AG09309 (cell line): Measurements from ENCODE around the gene POLR3B.
"Not testable (repeated sequence)": the region's sequence is repeated elsewhere in the genome, so short reads cannot be mapped to it uniquely, and the experiment has no call there.

Experiments used
- DNase-seq: peaks from one replicate; pipeline ENCODE4 v3.0.0-alpha.2; 2010; ENCODE audit warnings: low read depth
- H3K4me3 ChIP-seq: 2 replicates; pipeline ENCODE4 v1.5.1; 2011; ENCODE audit warnings: mild to moderate bottlenecking, low read depth, low read length, moderate library complexity; ENCODE audit not compliant: control insufficient read depth
- CTCF ChIP-seq: IDR thresholded peaks from 2 replicates; pipeline ENCODE4 v1.5.1; 2011; ENCODE audit warnings: mild to moderate bottlenecking, low read depth, low read length, inconsistent platforms; ENCODE audit not compliant: insufficient read depth, control insufficient read depth; ENCODE audit errors: missing control alignments

POLR3B gene

GRCh38 chr12:106378788-106379187 lies 21.2 kb downstream of the POLR3B start:
- no peak overlapping the region for H3K4me3 ChIP-seq
- TF ChIP-seq CTCF = no peak
- DNase-seq = no peak

GRCh38 chr12:106380954-106381353 lies 23.4 kb downstream of the POLR3B start:
- no peak for DNase-seq
- TF ChIP-seq CTCF = no peak
- H3K4me3 ChIP-seq = no peak overlapping the region

DNA sequence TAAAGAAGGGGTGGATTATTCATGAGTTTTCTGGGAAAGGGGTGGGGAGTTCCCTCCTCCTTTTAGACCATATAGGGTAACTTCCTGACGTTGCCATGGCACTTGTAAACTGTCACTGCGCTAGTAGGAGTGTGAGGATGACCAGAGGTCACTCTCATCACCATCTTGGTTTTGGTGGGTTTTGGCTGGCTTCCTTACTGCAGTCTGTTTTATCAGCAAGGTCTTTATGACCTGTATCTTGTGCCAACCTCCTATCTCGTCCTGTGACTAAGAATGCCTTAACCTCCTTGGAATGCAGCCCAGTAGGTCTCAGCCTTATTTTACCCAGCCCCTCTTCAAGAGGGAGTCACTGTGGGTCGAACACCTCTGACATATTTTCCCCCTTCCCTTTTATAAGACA lies 24.3 kb downstream of the POLR3B start:
- H3K4me3 ChIP-seq, DNase-seq: not testable (repeated sequence)

DNA sequence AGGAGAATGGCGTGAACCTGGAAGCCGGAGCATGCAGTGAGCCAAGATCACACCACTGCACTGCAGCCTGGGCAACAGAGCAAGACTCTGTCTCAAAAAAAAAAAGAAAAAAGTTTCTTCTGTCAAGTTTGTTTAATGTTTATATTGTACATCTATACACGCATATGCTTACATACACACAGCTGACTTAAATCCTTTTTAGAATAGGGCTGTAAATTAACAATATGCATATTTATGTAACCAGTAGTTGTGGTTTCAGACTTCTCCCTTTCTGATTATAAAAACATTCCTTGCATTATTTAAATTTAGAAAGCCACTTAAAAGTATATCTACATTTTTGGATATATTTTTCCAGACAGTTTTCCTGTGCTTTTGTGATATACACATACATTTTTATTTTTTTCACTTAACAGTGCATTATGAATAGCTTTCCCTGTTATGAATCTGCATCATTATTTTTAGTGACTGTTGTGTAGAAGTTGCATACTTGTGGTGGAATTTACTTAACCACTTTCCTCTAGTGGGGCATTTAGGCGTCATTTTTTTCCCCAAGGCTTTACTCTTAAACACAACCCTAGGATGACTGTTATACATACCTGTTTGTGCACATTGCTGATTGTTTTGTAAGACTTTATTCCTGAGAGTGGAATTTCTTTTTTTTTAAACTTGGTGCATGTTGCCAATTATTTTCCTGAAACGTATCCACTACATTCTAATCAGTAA lies 29.4 kb downstream of the POLR3B start:
- peak; percentile 37 for DNase-seq
- no peak overlapping the region for H3K4me3 ChIP-seq
- TF ChIP-seq CTCF = no peak

- no peak for DNase-seq
- no peak overlapping the region for H3K4me3 ChIP-seq
- no peak for TF ChIP-seq CTCF
These were observed 30.4 kb downstream of the POLR3B start for GRCh38 chr12:106387848-106388377.

DNA sequence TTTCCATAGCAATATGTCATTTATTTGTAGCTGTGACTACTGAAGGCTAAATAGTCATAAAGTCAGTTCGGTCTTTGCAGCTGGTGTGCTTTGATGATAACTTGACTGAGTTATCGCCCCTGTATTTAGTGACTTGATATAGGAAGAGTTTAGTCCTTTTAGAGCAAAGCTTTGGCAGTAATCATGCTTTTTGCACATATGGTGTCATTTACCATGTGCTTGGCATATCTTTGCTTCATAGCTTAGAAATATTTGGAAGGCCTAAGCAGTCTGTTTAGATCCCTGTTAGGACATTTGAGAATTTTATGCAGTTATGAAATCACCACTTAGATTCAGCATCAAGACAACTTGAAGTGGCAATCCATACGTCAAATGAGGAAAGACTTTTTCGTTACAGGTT lies 31.6 kb downstream of the POLR3B start:
- no peak overlapping the region for H3K4me3 ChIP-seq
- TF ChIP-seq CTCF = no peak
- no peak for DNase-seq

- no peak for DNase-seq
- TF ChIP-seq CTCF = no peak
- no peak overlapping the region for H3K4me3 ChIP-seq
These were observed 35.2 kb downstream of the POLR3B start for GRCh38 chr12:106392759-106393158.
